Astrocyte (in vitro differentiated cells and primary cell): ENCODE results near the gene GLB1L. TPM values are rescaled to one million over a fixed set of nuclear protein-coding genes. Genes with fewer than 3 reads are reported as not detected.
"Not testable (repeated sequence)": the region's sequence is repeated elsewhere in the genome, so short reads cannot be mapped to it uniquely, and the experiment has no call there.

Experiments
- DNase-seq: peaks from one replicate; pipeline ENCODE4 v3.0.0-alpha.2; 2010; ENCODE audit warnings: low read depth
- FAIRE-seq: peaks from 2 replicates; lab custom pipeline; 2011; peaks lifted over from hg19 to GRCh38; lab: Jason Lieb, UNC
- H2AFZ ChIP-seq: 2 replicates; pipeline ENCODE4 v1.6.0; 2012; ENCODE audit warnings: low read depth, low read length, inconsistent platforms
- H3K27ac ChIP-seq: 2 replicates; pipeline ENCODE4 v1.5.1; 2011; ENCODE audit warnings: low read depth, low read length, inconsistent platforms
- H3K27me3 ChIP-seq: 2 replicates; pipeline ENCODE4 v1.6.0; 2011; ENCODE audit warnings: low read length, inconsistent platforms; ENCODE audit not compliant: insufficient read depth
- H3K36me3 ChIP-seq: 2 replicates; pipeline ENCODE4 v1.5.1; 2011; ENCODE audit warnings: low read length, inconsistent platforms; ENCODE audit not compliant: insufficient read depth
- H3K4me1 ChIP-seq: 2 replicates; pipeline ENCODE4 v1.5.1; 2011; ENCODE audit warnings: low read length, inconsistent platforms; ENCODE audit not compliant: insufficient read depth
- H3K4me2 ChIP-seq: 2 replicates; pipeline ENCODE4 v1.6.0; 2012; ENCODE audit warnings: low read length, inconsistent platforms
- H3K4me3 ChIP-seq: 2 replicates; pipeline ENCODE4 v1.5.1; 2011; ENCODE audit warnings: low read depth, mild to moderate bottlenecking, low read length, inconsistent platforms; ENCODE audit not compliant: insufficient read depth
- H3K79me2 ChIP-seq: 2 replicates; pipeline ENCODE4 v1.6.0; 2012; ENCODE audit warnings: mild to moderate bottlenecking, low read length, inconsistent platforms; ENCODE audit not compliant: insufficient read depth
- H3K9ac ChIP-seq: 2 replicates; pipeline ENCODE4 v1.6.0; 2012; ENCODE audit warnings: mild to moderate bottlenecking, low read length, inconsistent platforms
- H3K9me3 ChIP-seq: 2 replicates; pipeline ENCODE4 v1.5.1; 2012; ENCODE audit warnings: low read depth, mild to moderate bottlenecking, low read length, inconsistent platforms; ENCODE audit not compliant: insufficient read depth
- H4K20me1 ChIP-seq: 2 replicates; pipeline ENCODE4 v1.6.0; 2012; ENCODE audit warnings: low read length, inconsistent platforms; ENCODE audit not compliant: insufficient read depth
- H3K27ac Mint-ChIP-seq: one replicate; pipeline ENCODE4 v1.8.0; 2021; ENCODE audit warnings: mild to moderate bottlenecking, mixed read lengths; ENCODE audit not compliant: unreplicated experiment
- H3K27me3 Mint-ChIP-seq: one replicate; pipeline ENCODE4 v1.8.0; 2021; ENCODE audit warnings: low read depth, mixed read lengths; ENCODE audit not compliant: unreplicated experiment
- H3K36me3 Mint-ChIP-seq: one replicate; pipeline ENCODE4 v1.8.0; 2021; ENCODE audit warnings: low read depth, mixed read lengths; ENCODE audit not compliant: unreplicated experiment
- H3K4me1 Mint-ChIP-seq: one replicate; pipeline ENCODE4 v1.8.0; 2021; ENCODE audit warnings: low read depth, mixed read lengths; ENCODE audit not compliant: unreplicated experiment
- H3K4me3 Mint-ChIP-seq: one replicate; pipeline ENCODE4 v1.8.0; 2021; ENCODE audit warnings: mild to moderate bottlenecking, moderate library complexity, mixed read lengths; ENCODE audit not compliant: unreplicated experiment
- H3K9me3 Mint-ChIP-seq: one replicate; pipeline ENCODE4 v1.8.0; 2021; ENCODE audit warnings: mild to moderate bottlenecking, mixed read lengths; ENCODE audit not compliant: unreplicated experiment
- CTCF ChIP-seq: IDR thresholded peaks from 2 replicates; pipeline ENCODE4 v1.5.1; 2011; ENCODE audit warnings: low read depth, mild to moderate bottlenecking, inconsistent platforms, low read length, moderate library complexity; ENCODE audit not compliant: insufficient read depth
- EZH2 ChIP-seq: IDR thresholded peaks from 2 replicates; pipeline ENCODE4 v1.6.1; 2012; ENCODE audit warnings: mild to moderate bottlenecking, low read length, inconsistent platforms; ENCODE audit not compliant: insufficient read depth
- total RNA-seq: library from RNA; stranded (reverse); gene quantifications from 2 replicates; pipeline ENCODE4 v1.2.1, GENCODE V29; 2021

The GLB1L gene
- total RNA-seq, 1 donor from 2014 or later, result 2.7 TPM

- no peaks in the 10 kb centered on the region for H3K36me3 Mint-ChIP-seq
- H3K4me3 Mint-ChIP-seq, result no peak overlapping the region
- H2AFZ ChIP-seq, result no peak overlapping the region
- peaks cover 23% of the 10 kb centered on the region for H3K27me3 Mint-ChIP-seq
- no peak overlapping the region for H3K27ac ChIP-seq
- no peak for TF ChIP-seq EZH2
- FAIRE-seq (no peak), DNase-seq (no peak)
- no peaks in the 10 kb centered on the region for H3K4me1 ChIP-seq
- H3K4me1 Mint-ChIP-seq, result peaks cover 5% of the 10 kb centered on the region
- no peaks in the 10 kb centered on the region for H3K36me3 ChIP-seq
- no peaks in the 10 kb centered on the region for H3K79me2 ChIP-seq
- H3K4me3 ChIP-seq, result no peak overlapping the region
- no peak overlapping the region for H3K9ac ChIP-seq
- no peak overlapping the region for H3K27ac Mint-ChIP-seq
- H4K20me1 ChIP-seq, result no peaks in the 10 kb centered on the region
- no peaks in the 10 kb centered on the region for H3K9me3 ChIP-seq
- peaks cover 4% of the 10 kb centered on the region for H3K27me3 ChIP-seq
- no peaks in the 10 kb centered on the region for H3K9me3 Mint-ChIP-seq
- H3K4me2 ChIP-seq, result no peak overlapping the region
These were observed 21.6 kb upstream of the GLB1L start for GRCh38 chr2:219266886-219267285.

GRCh38 chr2:219266232-219266631 lies 21.0 kb upstream of the GLB1L start:
- Histone ChIP-seq H3K9ac (no peak overlapping the region), H3K4me3 (no peak overlapping the region), H3K79me2 (no peaks in the 10 kb centered on the region), H3K4me1 (no peaks in the 10 kb centered on the region), H3K27me3 (peaks cover 10% of the 10 kb centered on the region), H2AFZ (no peak overlapping the region), H3K9me3 (no peaks in the 10 kb centered on the region), H3K4me2 (no peak overlapping the region), H4K20me1 (no peaks in the 10 kb centered on the region), H3K36me3 (no peaks in the 10 kb centered on the region), H3K27ac (no peak overlapping the region)
- TF ChIP-seq EZH2 (no peak), CTCF (no peak)
- no peaks in the 10 kb centered on the region for H3K9me3 Mint-ChIP-seq
- H3K36me3 Mint-ChIP-seq, result no peaks in the 10 kb centered on the region
- no peak overlapping the region for H3K27ac Mint-ChIP-seq
- peaks cover 7% of the 10 kb centered on the region for H3K4me1 Mint-ChIP-seq
- peaks cover 28% of the 10 kb centered on the region for H3K27me3 Mint-ChIP-seq
- DNase-seq (no peak), FAIRE-seq (no peak)
- no peak overlapping the region for H3K4me3 Mint-ChIP-seq

- Histone ChIP-seq H3K4me2 (no peak overlapping the region), H4K20me1 (no peaks in the 10 kb centered on the region), H3K79me2 (no peaks in the 10 kb centered on the region), H3K27ac (no peak overlapping the region), H3K9me3 (no peaks in the 10 kb centered on the region), H3K9ac (no peak overlapping the region), H3K36me3 (no peaks in the 10 kb centered on the region), H3K4me3 (no peak overlapping the region), H3K27me3 (peaks cover 26% of the 10 kb centered on the region), H2AFZ (no peak overlapping the region), H3K4me1 (no peaks in the 10 kb centered on the region)
- Mint-ChIP-seq H3K4me1 (peaks cover 4% of the 10 kb centered on the region), H3K36me3 (no peaks in the 10 kb centered on the region), H3K4me3 (no peak overlapping the region), H3K27me3 (peaks cover 19% of the 10 kb centered on the region), H3K27ac (no peak overlapping the region), H3K9me3 (no peaks in the 10 kb centered on the region)
- TF ChIP-seq CTCF (no peak), EZH2 (no peak)
- DNase-seq (no peak), FAIRE-seq (no peak)
These were observed 16.0 kb upstream of the GLB1L start for GRCh38 chr2:219261024-219261855.

- H4K20me1 ChIP-seq, H3K4me2 ChIP-seq, H3K36me3 ChIP-seq, H3K4me1 ChIP-seq, H3K4me3 ChIP-seq, H3K27ac Mint-ChIP-seq, H3K4me3 Mint-ChIP-seq, H3K9me3 Mint-ChIP-seq, H3K36me3 Mint-ChIP-seq, H3K9ac ChIP-seq, H3K27ac ChIP-seq, H3K9me3 ChIP-seq, FAIRE-seq, H3K79me2 ChIP-seq, H3K4me1 Mint-ChIP-seq, H2AFZ ChIP-seq, DNase-seq: not testable (repeated sequence)
- H3K27me3 Mint-ChIP-seq, result peaks cover 31% of the 10 kb centered on the region
- H3K27me3 ChIP-seq, result peaks cover 44% of the 10 kb centered on the region
These were observed 13.7 kb upstream of the GLB1L start for GRCh38 chr2:219258942-219259341.
